Neural progenitor cell (in vitro differentiated cells): ENCODE data around the gene PDXP.

Experiments used
- EZH2 ChIP-seq: fragments of 200-600 bp; sonication (generic); IDR thresholded peaks from 2 replicates; pipeline ENCODE4 v1.6.1; 2017; ENCODE audit warnings: antibody characterized with exemption, mild to moderate bottlenecking, moderate library complexity
- EZH2phosphoT487 ChIP-seq: fragments of 200-600 bp; sonication (generic); IDR thresholded peaks from 2 replicates; pipeline ENCODE4 v1.6.1; 2017; ENCODE audit warnings: antibody characterized with exemption
- TF ChIP-seq, protein P1 (sequence below): fragments of 200-600 bp; sonication (generic); IDR thresholded peaks from 2 replicates; pipeline ENCODE4 v1.5.1; 2017; ENCODE audit warnings: antibody characterized with exemption, mild to moderate bottlenecking

- TF ChIP-seq EZH2: no peak
- TF ChIP-seq, protein P1, sequence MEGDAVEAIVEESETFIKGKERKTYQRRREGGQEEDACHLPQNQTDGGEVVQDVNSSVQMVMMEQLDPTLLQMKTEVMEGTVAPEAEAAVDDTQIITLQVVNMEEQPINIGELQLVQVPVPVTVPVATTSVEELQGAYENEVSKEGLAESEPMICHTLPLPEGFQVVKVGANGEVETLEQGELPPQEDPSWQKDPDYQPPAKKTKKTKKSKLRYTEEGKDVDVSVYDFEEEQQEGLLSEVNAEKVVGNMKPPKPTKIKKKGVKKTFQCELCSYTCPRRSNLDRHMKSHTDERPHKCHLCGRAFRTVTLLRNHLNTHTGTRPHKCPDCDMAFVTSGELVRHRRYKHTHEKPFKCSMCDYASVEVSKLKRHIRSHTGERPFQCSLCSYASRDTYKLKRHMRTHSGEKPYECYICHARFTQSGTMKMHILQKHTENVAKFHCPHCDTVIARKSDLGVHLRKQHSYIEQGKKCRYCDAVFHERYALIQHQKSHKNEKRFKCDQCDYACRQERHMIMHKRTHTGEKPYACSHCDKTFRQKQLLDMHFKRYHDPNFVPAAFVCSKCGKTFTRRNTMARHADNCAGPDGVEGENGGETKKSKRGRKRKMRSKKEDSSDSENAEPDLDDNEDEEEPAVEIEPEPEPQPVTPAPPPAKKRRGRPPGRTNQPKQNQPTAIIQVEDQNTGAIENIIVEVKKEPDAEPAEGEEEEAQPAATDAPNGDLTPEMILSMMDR: no peak
- TF ChIP-seq EZH2phosphoT487: no peak
These were observed 22.5 kb downstream of the PDXP start for GRCh38 chr22:37681001-37681424.
